ENCODE measurements around the gene SLC35A5.

DNA sequence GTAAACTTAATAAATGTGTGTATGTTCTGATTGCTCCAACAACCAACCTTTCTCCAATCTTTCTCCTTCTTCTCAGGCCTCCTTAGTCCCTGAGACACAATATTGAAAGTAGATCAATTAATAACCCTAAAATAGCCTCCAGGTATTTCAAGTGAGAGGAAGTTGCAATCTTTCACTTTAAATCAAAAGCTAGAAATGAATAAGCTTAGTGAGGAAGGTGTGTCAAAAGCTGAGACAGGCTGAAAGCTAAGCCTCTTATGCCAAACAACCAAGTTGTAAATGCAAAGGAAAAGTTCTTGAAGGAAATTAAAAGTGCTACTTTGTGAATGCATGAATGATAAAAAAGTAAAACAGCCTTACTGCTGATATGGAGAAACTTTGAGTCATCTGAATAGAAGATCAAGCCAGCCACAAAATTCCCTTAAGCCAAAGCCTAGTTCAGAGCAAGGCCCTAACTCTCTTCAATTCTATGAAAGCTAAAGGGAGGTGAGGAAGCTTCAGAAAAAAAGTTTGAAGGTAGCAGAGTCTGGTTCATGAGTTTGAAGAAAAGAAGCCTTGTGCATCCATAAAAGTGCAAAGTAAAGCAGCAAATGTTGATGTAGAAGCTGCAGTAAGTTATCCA is 40.5 kb downstream of the SLC35A5 start:
- TF ChIP-seq PHF8 (CRISPR knock-in tag; IDR thresholded peaks at IDR 0.05) (no peak), TCF7L2 (IDR thresholded peaks at IDR 0.05; ENCODE audit: low read depth, low read length) (no peak), NFIB (CRISPR knock-in tag; IDR thresholded peaks at IDR 0.05; ENCODE audit: borderline replicate concordance) (no peak), RAD21 (CRISPR knock-in tag; IDR thresholded peaks at IDR 0.05) (no peak), SIN3A (IDR thresholded peaks at IDR 0.05; ENCODE audit: borderline replicate concordance, low read depth, low read length) (no peak)

Data from HepG2 (cell line).